ENCODE results near the gene DGKD.

Gene DGKD

DNA sequence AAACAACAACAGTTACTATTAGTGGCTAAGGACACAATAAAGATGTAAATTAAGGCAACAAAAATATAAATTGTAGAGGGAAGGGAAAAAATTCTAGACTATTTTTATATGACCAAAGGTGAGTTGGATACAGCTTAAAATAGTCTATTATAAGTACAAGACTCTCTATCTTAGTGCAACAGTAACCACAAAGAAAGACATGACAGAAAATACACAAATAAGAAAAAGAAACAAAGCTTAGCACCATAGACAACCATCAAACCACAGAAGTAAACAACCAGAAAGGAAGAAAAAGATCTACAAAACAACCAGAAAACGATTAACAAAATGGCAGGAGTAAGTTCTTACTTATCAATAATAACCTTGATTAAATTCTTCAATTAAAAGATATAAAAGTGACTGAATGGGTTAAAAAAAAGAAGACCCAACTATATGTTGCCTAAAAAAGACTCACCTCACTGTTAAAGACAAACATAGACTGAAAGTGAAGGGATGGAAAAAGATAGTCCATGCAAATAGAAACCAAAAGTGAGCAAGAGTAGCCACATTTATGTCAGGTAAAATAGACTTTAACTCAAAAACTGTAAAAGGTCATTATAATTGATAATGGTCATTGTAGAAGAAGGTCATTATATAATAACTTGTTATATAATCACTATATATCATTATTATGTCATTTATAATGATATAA lies 149.8 kb downstream of the DGKD start:
- H3K9ac ChIP-seq (ENCODE audit: low read length in 2 of 2) = no peak overlapping the region
- peaks cover 0 to 8% of the 10 kb centered on the region in 2 donors for H3K9me3 ChIP-seq (ENCODE audit: control insufficient read depth in 2 of 2, low read length in 2 of 2)
- H3K27ac ChIP-seq (ENCODE audit: low read length) = no peak overlapping the region
- H3K36me3 ChIP-seq (ENCODE audit: control insufficient read depth in 2 of 2, insufficient read depth in 2 of 2, low read length in 2 of 2) = peaks cover 0 to 31% of the 10 kb centered on the region in 2 donors
- H3K27me3 ChIP-seq (ENCODE audit: control insufficient read depth in 1 of 2, insufficient read depth in 2 of 2, low read length in 2 of 2) = no peaks in the 10 kb centered on the region
- H3K4me1 ChIP-seq (ENCODE audit: control insufficient read depth, insufficient read depth, low read length) = no peaks in the 10 kb centered on the region
- H3K4me3 ChIP-seq (ENCODE audit: low read length in 2 of 2) = no peak overlapping the region

DNA sequence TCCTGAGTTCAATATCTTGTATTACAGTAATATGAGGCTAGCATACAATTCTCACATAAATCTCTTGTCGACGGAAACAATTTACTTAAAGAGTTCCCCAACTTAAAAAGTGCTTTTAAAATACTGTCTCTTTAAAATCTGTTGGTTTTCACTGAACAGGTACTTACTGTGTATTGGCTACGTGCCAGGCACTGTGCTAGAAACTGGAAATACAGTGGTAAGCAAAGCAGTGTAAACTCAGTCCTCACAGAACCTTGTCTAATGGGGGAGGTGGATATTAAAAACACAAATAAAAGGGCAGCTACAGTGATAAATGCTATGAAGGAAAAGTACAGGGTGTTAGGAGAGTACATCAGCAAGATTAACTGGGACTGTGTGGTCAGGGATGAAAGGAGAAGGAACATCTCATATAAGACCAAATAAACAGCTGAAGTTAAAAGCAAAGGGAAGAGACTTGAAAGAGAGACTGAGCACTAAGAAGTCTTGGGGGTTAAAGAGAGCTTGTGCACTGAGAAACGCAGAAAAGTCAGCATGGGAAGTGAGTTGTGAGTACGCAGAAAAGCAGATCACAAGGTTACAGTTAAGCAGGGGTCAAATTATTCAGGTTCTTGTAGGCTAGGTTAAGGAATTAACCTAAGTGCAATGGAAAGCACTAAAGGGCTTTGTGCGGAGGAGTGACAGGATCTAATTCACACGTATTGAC lies 159.8 kb downstream of the DGKD start:
- Histone ChIP-seq H3K4me3 (ENCODE audit: low read length in 2 of 2) (no peak overlapping the region), H3K9me3 (ENCODE audit: control insufficient read depth in 2 of 2, low read length in 2 of 2) (no peaks in the 10 kb centered on the region), H3K27ac (ENCODE audit: low read length) (no peak overlapping the region), H3K4me1 (ENCODE audit: control insufficient read depth, insufficient read depth, low read length) (no peaks in the 10 kb centered on the region), H3K27me3 (ENCODE audit: control insufficient read depth in 1 of 2, insufficient read depth in 2 of 2, low read length in 2 of 2) (no peaks in the 10 kb centered on the region), H3K9ac (ENCODE audit: low read length in 2 of 2) (no peak overlapping the region), H3K36me3 (ENCODE audit: control insufficient read depth in 2 of 2, insufficient read depth in 2 of 2, low read length in 2 of 2) (peaks cover 3 to 10% of the 10 kb centered on the region in 2 donors)

- Histone ChIP-seq H3K27ac (ENCODE audit: low read length) (no peak overlapping the region), H3K36me3 (ENCODE audit: control insufficient read depth in 2 of 2, insufficient read depth in 2 of 2, low read length in 2 of 2) (peaks cover 28 to 40% of the 10 kb centered on the region in 2 donors), H3K4me1 (ENCODE audit: control insufficient read depth, insufficient read depth, low read length) (no peaks in the 10 kb centered on the region), H3K9ac (ENCODE audit: low read length in 2 of 2) (no peak overlapping the region), H3K27me3 (ENCODE audit: control insufficient read depth in 1 of 2, insufficient read depth in 2 of 2, low read length in 2 of 2) (no peaks in the 10 kb centered on the region), H3K9me3 (ENCODE audit: control insufficient read depth in 2 of 2, low read length in 2 of 2) (no peaks in the 10 kb centered on the region), H3K4me3 (ENCODE audit: low read length in 2 of 2) (no peak overlapping the region)
Observed at GRCh38 chr2:233519787-233520611, 165.7 kb downstream of the DGKD start.
